ENCODE results near the gene GATA6.

GRCh38 chr18:22172120-22172582 is 2.8 kb downstream of the GATA6 start:
- no peak for TF ChIP-seq CTCF (conservative IDR thresholded peaks at IDR 0.05 in 1 of 2, IDR thresholded peaks at IDR 0.05 in 1 of 2; ENCODE audit: low read depth in 1 of 2, low read length in 2 of 2)
- TF ChIP-seq EZH2 (IDR thresholded peaks at IDR 0.05; ENCODE audit: low read length, missing control alignments), result no peak
